K562 (cell line): Measurements from ENCODE around the gene PBRM1. TPM values are rescaled to one million over a fixed set of nuclear protein-coding genes. Genes with fewer than 3 reads are reported as not detected.

ENCODE experiments used
- DPF2 ChIP-seq: fragments of 450-650 bp; IDR thresholded peaks from 2 replicates; pipeline ENCODE4 v1.6.1; 2016
- ETS1 ChIP-seq: conservative IDR thresholded peaks from 2 replicates; pipeline ENCODE4 v1.6.1; 2011; ENCODE audit warnings: low read depth, mild to moderate bottlenecking, low read length; ENCODE audit not compliant: control insufficient read depth
- FOXK2 ChIP-seq, 2 experiments: fragments of 450-650 bp; IDR thresholded peaks in 1 of 2; conservative IDR thresholded peaks in 1 of 2; 2 replicates each; pipeline ENCODE4 v1.6.1; 2016; ENCODE audit warnings: low read depth in 2 of 2, mild to moderate bottlenecking in 1 of 2
- FOXM1 ChIP-seq, 2 experiments: fragments of 450-650 bp in 1 of 2; sonication (generic) in 1 of 2; formaldehyde crosslinking in 1 of 2; IDR thresholded peaks; 2 replicates each; pipeline versions ENCODE4 v1.6.1 to v1.9.0; 2017 to 2022; ENCODE audit warnings: low read depth in 2 of 2, mild to moderate bottlenecking in 2 of 2, missing genetic modification reagents in 1 of 2, moderate library complexity in 1 of 2
- GATAD2B ChIP-seq: fragments of 450-650 bp; IDR thresholded peaks from 2 replicates; pipeline ENCODE4 v1.6.1; 2017; ENCODE audit warnings: mild to moderate bottlenecking, borderline replicate concordance
- NCOA2 ChIP-seq, 2 experiments: fragments of 450-650 bp; IDR thresholded peaks; 2 replicates each; pipeline ENCODE4 v1.6.1; 2018; ENCODE audit warnings: mild to moderate bottlenecking in 2 of 2, moderate library complexity in 1 of 2; ENCODE audit not compliant: partially characterized antibody in 2 of 2
- NRF1 ChIP-seq, 2 experiments: fragments of 450-650 bp; IDR thresholded peaks in 1 of 2; conservative IDR thresholded peaks in 1 of 2; 2 replicates each; pipeline ENCODE4 v1.6.1; 2014; ENCODE audit warnings: mild to moderate bottlenecking in 2 of 2
- PATZ1 ChIP-seq: fragments of 250-450 bp; sonication (Bioruptor Pico); IDR thresholded peaks from 2 replicates; pipeline ENCODE4 v1.5.0; 2020; ENCODE audit warnings: mild to moderate bottlenecking, borderline replicate concordance
- RUNX1 ChIP-seq: sonication (generic); IDR thresholded peaks from 2 replicates; pipeline ENCODE4 v1.6.1; 2016; ENCODE audit warnings: antibody characterized with exemption, low read depth
- TBP ChIP-seq: optimal IDR thresholded peaks from 2 replicates; pipeline ENCODE3; 2011; ENCODE audit warnings: low read depth, low read length, improper control_type of control experiment
- TSHZ1 ChIP-seq: fragments of 250-450 bp; sonication (Bioruptor Pico); IDR thresholded peaks from 2 replicates; pipeline ENCODE4 v1.4.0; 2020; ENCODE audit warnings: mild to moderate bottlenecking, moderate library complexity
- ZBTB1 ChIP-seq: sonication (generic); formaldehyde crosslinking; IDR thresholded peaks from 2 replicates; pipeline ENCODE4 v1.8.1; 2023; ENCODE audit warnings: missing genetic modification reagents, low read depth, mild to moderate bottlenecking, borderline replicate concordance
- ZFX ChIP-seq: sonication (generic); formaldehyde crosslinking; IDR thresholded peaks from 2 replicates; pipeline ENCODE4 v1.8.0; 2022; ENCODE audit warnings: mild to moderate bottlenecking, missing genetic modification reagents, moderate library complexity
- ZNF699 ChIP-seq: fragments of 250-450 bp; sonication (Bioruptor Pico); IDR thresholded peaks from 2 replicates; pipeline ENCODE4 v1.8.0; 2021; ENCODE audit warnings: mild to moderate bottlenecking, moderate library complexity; ENCODE audit not compliant: insufficient replicate concordance
- polyA plus RNA-seq, 8 experiments: library from polyadenylated mRNA; depleted of rRNA in 4 of 8; stranded (reverse) in 5 of 8; unstranded in 3 of 8; fragments of >200 nt; fragmentation: Nextera tagmentation in 2 of 8; fragmentation: Illumina TruSeq in 1 of 8; extraction: Ambion mirVana in 2 of 8; extraction: Trizol in 1 of 8; gene quantifications; 2 replicates each; pipeline versions ENCODE4 v1.2.1 to v1.2.3, GENCODE V29; 2011 to 2014; ENCODE audit warnings: inconsistent platforms in 1 of 8, missing spikeins in 1 of 8
- total RNA-seq, 7 experiments: library from RNA; depleted of rRNA in 6 of 7; stranded (reverse); fragments of >200 nt in 6 of 7; fragmentation: Illumina TruSeq in 2 of 7; extraction: Trizol in 2 of 7; gene quantifications; 2 replicates each; pipeline versions ENCODE4 v1.2.1 to v1.2.3, GENCODE V29; 2011 to 2021; ENCODE audit warnings: low replicate concordance in 1 of 7

PBRM1 gene
- total and polyA plus RNA-seq, 9 of the 15 experiments (the other 6 are each of a cell fraction or from before 2014, with no cell fraction given) = 3.9 to 31.8 (median 19.0) TPM

GRCh38 chr3:52705688-52706686 is 20.3 kb upstream of the PBRM1 start, which contains the start of the genes GLT8D1 and SPCS1 (continued):
- TF ChIP-seq GATAD2B = peak; percentile 44; the same call in 1 of the 2 replicates
- TF ChIP-seq PATZ1 (CRISPR knock-in tag) = no peak
- no peak for TF ChIP-seq DPF2
- peak; percentile 97 for TF ChIP-seq ZBTB1
- TF ChIP-seq FOXK2 (conservative IDR thresholded peaks at IDR 0.05 in 1 of 2, IDR thresholded peaks at IDR 0.05 in 1 of 2; ENCODE audit: low read depth in 2 of 2) = peak in 1 of 2 experiments; percentile 30; a peak in 1 of 4 replicates
- peak in 1 of 2 experiments; percentile 89 for TF ChIP-seq NCOA2 (IDR thresholded peaks at IDR 0.05; ENCODE audit: partially characterized antibody in 2 of 2)
- TF ChIP-seq TSHZ1 = no peak
- peak; percentile 75 for TF ChIP-seq ETS1
- TF ChIP-seq ZFX (CRISPR knock-in tag) = peak; percentile 77
- TF ChIP-seq TBP = peak; percentile 40
- no peak for TF ChIP-seq RUNX1
- TF ChIP-seq FOXM1 (IDR thresholded peaks at IDR 0.05; ENCODE audit: low read depth) = no peak
- 0 out of 2 replicates have a peak, but pooled peaks have one; percentile 48 for TF ChIP-seq FOXM1 (CRISPR knock-in tag; IDR thresholded peaks at IDR 0.05; ENCODE audit: low read depth)
- TF ChIP-seq NRF1 (conservative IDR thresholded peaks at IDR 0.05 in 1 of 2, IDR thresholded peaks at IDR 0.05 in 1 of 2) = peak; percentile 67 to 71; a peak in 3 of 4 replicates
- no peak for TF ChIP-seq ZNF699 (CRISPR knock-in tag)
